Body of pancreas (tissue), 4 donors: Measurements from ENCODE around the gene TSPAN18. TPM values are rescaled to one million over a fixed set of nuclear protein-coding genes. Genes with fewer than 3 reads are reported as not detected.

Source experiments
- ATAC-seq: fragments of 150-250 bp; one replicate; pipeline ENCODE4 v1.9.1; 2016
- DNase-seq, 4 donors: peaks; one replicate each; pipeline ENCODE4 v3.0.0-alpha.2; 2019
- H3K27ac ChIP-seq, 4 donors: fragments of 200-600 bp; sonication (generic); 1 replicate in 3 of 4; 2 replicates in 1 of 4; pipeline versions ENCODE4 v1.5.1 to v1.6.1; 2016 to 2019; ENCODE audit warnings: mild to moderate bottlenecking in 1 of 4, mixed read lengths in 1 of 4, moderate library complexity in 1 of 4
- H3K27me3 ChIP-seq, 2 donors: fragments of 200-600 bp; sonication (generic); one replicate each; pipeline ENCODE4 v1.6.0; 2016; ENCODE audit warnings: mild to moderate bottlenecking in 1 of 2
- H3K36me3 ChIP-seq, 2 donors: fragments of 200-600 bp; sonication (generic); replicated peaks in 1 of 2; 2 replicates each; pipeline ENCODE4 v1.5.1; 2016; ENCODE audit warnings: low read depth in 2 of 2; ENCODE audit not compliant: insufficient read depth in 1 of 2
- H3K4me1 ChIP-seq: fragments of 200-600 bp; sonication (generic); one replicate; pipeline ENCODE4 v1.6.0; 2016
- H3K4me3 ChIP-seq, 2 donors: fragments of 200-600 bp; sonication (generic); 1 replicate in 1 of 2; 2 replicates in 1 of 2; pipeline ENCODE4 v1.5.1; 2016 to 2019
- H3K9me3 ChIP-seq, 3 donors: fragments of 200-600 bp; sonication (generic); 1 replicate in 2 of 3; 2 replicates in 1 of 3; pipeline ENCODE4 v1.5.1; 2016
- CTCF ChIP-seq, 7 experiments: fragments of 450-650 bp in 4 of 7; fragments of 200-600 bp in 3 of 7; sonication (generic) in 3 of 7; IDR thresholded peaks; one replicate each; pipeline ENCODE4 v1.5.1; 2016 to 2019; ENCODE audit warnings: antibody characterized with exemption in 7 of 7
- POLR2A ChIP-seq, 3 donors: fragments of 450-650 bp; IDR thresholded peaks; one replicate each; pipeline ENCODE4 v1.6.1; 2016; ENCODE audit warnings: antibody characterized with exemption in 3 of 3, mild to moderate bottlenecking in 2 of 3
- WGBS, 2 donors: methylation state at CpG; one replicate each; pipeline ENCODE4 v1.1.5; 2017; 5-methylcytosine and 5-hydroxymethylcytosine counted together
- intact Hi-C: fragments of 100-400 bp; cut with DNase I; formaldehyde crosslinking; loops from one replicate; pipeline ENCODE4 v1.15.1; 2023
- total RNA-seq, 2 donors: library from RNA; depleted of rRNA; stranded (reverse); fragments of >200 nt; gene quantifications; one replicate each; pipeline ENCODE4 v1.1.0, GENCODE V29; 2016

The TSPAN18 gene
- total RNA-seq, 2 donors from 2014 or later, result 2.1 to 3.0 TPM

GRCh38 chr11:44854741-44855492 lies 128.2 kb downstream of the TSPAN18 start:
- no peaks in the 10 kb centered on the region for H3K9me3 ChIP-seq
- TF ChIP-seq CTCF (IDR thresholded peaks at IDR 0.05) (no peak), POLR2A (IDR thresholded peaks at IDR 0.05) (no peak)
- WGBS, 2 donors, result 62 to 67% methylated on average over 5 of the region's 5 CpGs
- no peaks in the 10 kb centered on the region for H3K36me3 ChIP-seq
- H3K27me3 ChIP-seq, result no peaks in the 10 kb centered on the region
- ATAC-seq, result no peak
- peaks cover 5% of the 10 kb centered on the region for H3K4me1 ChIP-seq
- DNase-seq, result no peak
- intact Hi-C loops, result no loop called here
- no peak overlapping the region for H3K4me3 ChIP-seq
- peak overlapping the region in 1 of 4 donors; percentile 51 for H3K27ac ChIP-seq

- H3K4me3 ChIP-seq, result no peak overlapping the region
- H3K9me3 ChIP-seq, result no peaks in the 10 kb centered on the region
- intact Hi-C loops, result no loop called here
- ATAC-seq (no peak), DNase-seq (no peak)
- H3K36me3 ChIP-seq, result no peaks in the 10 kb centered on the region
- H3K4me1 ChIP-seq, result peaks cover 5% of the 10 kb centered on the region
- TF ChIP-seq CTCF (IDR thresholded peaks at IDR 0.05) (no peak), POLR2A (IDR thresholded peaks at IDR 0.05) (no peak)
- no peaks in the 10 kb centered on the region for H3K27me3 ChIP-seq
- no peak overlapping the region for H3K27ac ChIP-seq
Measured at GRCh38 chr11:44855493-44855849, 128.7 kb downstream of the TSPAN18 start.

GRCh38 chr11:44857490-44858090 lies 130.8 kb downstream of the TSPAN18 start:
- H3K4me3 ChIP-seq, result no peak overlapping the region
- H3K9me3 ChIP-seq, result no peaks in the 10 kb centered on the region
- H3K27me3 ChIP-seq, result no peaks in the 10 kb centered on the region
- intact Hi-C loops, result no loop called here
- ATAC-seq (no peak), DNase-seq (no peak)
- H3K36me3 ChIP-seq, result no peaks in the 10 kb centered on the region
- 80 to 90% methylated on average over 11 of the region's 11 CpGs for WGBS, 2 donors
- peaks cover 5% of the 10 kb centered on the region for H3K4me1 ChIP-seq
- no peak overlapping the region for H3K27ac ChIP-seq
- TF ChIP-seq CTCF (IDR thresholded peaks at IDR 0.05), result no peak
- no peak for TF ChIP-seq POLR2A (IDR thresholded peaks at IDR 0.05)

- intact Hi-C loops, result no loop called here
- DNase-seq (no peak), ATAC-seq (no peak)
- TF ChIP-seq POLR2A (IDR thresholded peaks at IDR 0.05), result no peak
- TF ChIP-seq CTCF (IDR thresholded peaks at IDR 0.05), result no peak
- Histone ChIP-seq H3K9me3 (no peaks in the 10 kb centered on the region), H3K27me3 (no peaks in the 10 kb centered on the region), H3K4me3 (no peak overlapping the region), H3K27ac (no peak overlapping the region), H3K4me1 (no peaks in the 10 kb centered on the region), H3K36me3 (no peaks in the 10 kb centered on the region)
- WGBS, 2 donors, result 65 to 69% methylated on average over 14 of the region's 14 CpGs
Measured at GRCh38 chr11:44858796-44859527, 132.2 kb downstream of the TSPAN18 start.
